Loucy (cell line): ENCODE measurements around the gene SLC28A1.

Source experiments
- CTCF ChIP-seq: fragments of 200-600 bp; sonication (generic); conservative IDR thresholded peaks from 2 replicates; pipeline ENCODE4 v1.5.1; 2014; ENCODE audit warnings: mild to moderate bottlenecking, antibody characterized with exemption, low read length
- EZH2phosphoT487 ChIP-seq: fragments of 200-600 bp; IDR thresholded peaks from 2 replicates; pipeline ENCODE4 v1.6.1; 2018; ENCODE audit warnings: antibody characterized with exemption, mild to moderate bottlenecking, moderate library complexity, borderline replicate concordance

GRCh38 chr15:84922530-84922929, 38.1 kb downstream of the SLC28A1 start:
- no peak for TF ChIP-seq CTCF
- TF ChIP-seq EZH2phosphoT487 = no peak
